ENCODE measurements around the gene PRKCZ.

PRKCZ gene

GRCh38 chr1:2074944-2075740 lies 24.9 kb downstream of the PRKCZ start:
- H3K9me3 ChIP-seq (ENCODE audit: control insufficient read depth, low read length), result peaks cover 5% of the 10 kb centered on the region
- H3K27me3 ChIP-seq (ENCODE audit: control insufficient read depth, insufficient read depth, low read length), result no peaks in the 10 kb centered on the region
- H3K4me3 ChIP-seq (ENCODE audit: low read length), result no peak overlapping the region
- no peaks in the 10 kb centered on the region for H3K4me1 ChIP-seq (ENCODE audit: control insufficient read depth, insufficient read depth, low read length)
- no peak overlapping the region for H3K9ac ChIP-seq (ENCODE audit: low read length)
- no peaks in the 10 kb centered on the region for H3K36me3 ChIP-seq (ENCODE audit: control insufficient read depth, insufficient read depth, low read length)

DNA sequence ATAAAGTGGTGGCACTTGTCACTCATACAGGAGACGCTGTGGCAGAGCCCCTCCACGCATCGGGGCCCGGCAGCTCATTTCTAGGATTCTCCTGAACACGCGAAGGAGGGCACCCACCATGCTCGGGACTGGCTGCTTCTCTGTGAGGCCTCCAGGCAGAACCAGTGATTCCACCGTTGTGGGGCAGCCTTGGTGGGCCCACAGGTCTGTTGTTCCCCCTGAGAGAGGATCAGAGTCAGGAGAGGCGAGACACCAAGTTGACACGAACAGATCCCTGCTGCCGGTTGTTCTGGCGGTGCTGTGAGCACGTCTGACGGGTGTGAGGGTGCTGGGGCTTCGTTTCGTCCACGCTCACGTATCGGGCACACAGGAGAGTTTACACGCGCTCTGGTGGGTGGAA lies 26.6 kb downstream of the PRKCZ start:
- Histone ChIP-seq H3K9ac (ENCODE audit: low read length) (no peak overlapping the region), H3K9me3 (ENCODE audit: control insufficient read depth, low read length) (peaks cover 5% of the 10 kb centered on the region), H3K27me3 (ENCODE audit: control insufficient read depth, insufficient read depth, low read length) (no peaks in the 10 kb centered on the region), H3K4me3 (ENCODE audit: low read length) (no peak overlapping the region), H3K4me1 (ENCODE audit: control insufficient read depth, insufficient read depth, low read length) (no peaks in the 10 kb centered on the region), H3K36me3 (ENCODE audit: control insufficient read depth, insufficient read depth, low read length) (no peaks in the 10 kb centered on the region)

- H3K4me3 ChIP-seq (ENCODE audit: low read length), result no peak overlapping the region
- no peaks in the 10 kb centered on the region for H3K27me3 ChIP-seq (ENCODE audit: control insufficient read depth, insufficient read depth, low read length)
- H3K36me3 ChIP-seq (ENCODE audit: control insufficient read depth, insufficient read depth, low read length), result no peaks in the 10 kb centered on the region
- no peak overlapping the region for H3K9ac ChIP-seq (ENCODE audit: low read length)
- H3K9me3 ChIP-seq (ENCODE audit: control insufficient read depth, low read length), result peaks cover 5% of the 10 kb centered on the region
- no peaks in the 10 kb centered on the region for H3K4me1 ChIP-seq (ENCODE audit: control insufficient read depth, insufficient read depth, low read length)
These were observed 28.0 kb downstream of the PRKCZ start for GRCh38 chr1:2078170-2078569.

- H3K27me3 ChIP-seq (ENCODE audit: control insufficient read depth, insufficient read depth, low read length), result no peaks in the 10 kb centered on the region
- H3K36me3 ChIP-seq (ENCODE audit: control insufficient read depth, insufficient read depth, low read length), result no peaks in the 10 kb centered on the region
- H3K9me3 ChIP-seq (ENCODE audit: control insufficient read depth, low read length), result peaks cover 5% of the 10 kb centered on the region
- H3K4me3 ChIP-seq (ENCODE audit: low read length), result no peak overlapping the region
- no peak overlapping the region for H3K9ac ChIP-seq (ENCODE audit: low read length)
- H3K4me1 ChIP-seq (ENCODE audit: control insufficient read depth, insufficient read depth, low read length), result no peaks in the 10 kb centered on the region
These were observed 29.3 kb downstream of the PRKCZ start for GRCh38 chr1:2079396-2080085.

GRCh38 chr1:2080140-2080539 lies 29.9 kb downstream of the PRKCZ start:
- Histone ChIP-seq H3K9me3 (ENCODE audit: control insufficient read depth, low read length) (peaks cover 5% of the 10 kb centered on the region), H3K36me3 (ENCODE audit: control insufficient read depth, insufficient read depth, low read length) (no peaks in the 10 kb centered on the region), H3K4me3 (ENCODE audit: low read length) (no peak overlapping the region), H3K27me3 (ENCODE audit: control insufficient read depth, insufficient read depth, low read length) (no peaks in the 10 kb centered on the region), H3K4me1 (ENCODE audit: control insufficient read depth, insufficient read depth, low read length) (no peaks in the 10 kb centered on the region), H3K9ac (ENCODE audit: low read length) (no peak overlapping the region)

DNA sequence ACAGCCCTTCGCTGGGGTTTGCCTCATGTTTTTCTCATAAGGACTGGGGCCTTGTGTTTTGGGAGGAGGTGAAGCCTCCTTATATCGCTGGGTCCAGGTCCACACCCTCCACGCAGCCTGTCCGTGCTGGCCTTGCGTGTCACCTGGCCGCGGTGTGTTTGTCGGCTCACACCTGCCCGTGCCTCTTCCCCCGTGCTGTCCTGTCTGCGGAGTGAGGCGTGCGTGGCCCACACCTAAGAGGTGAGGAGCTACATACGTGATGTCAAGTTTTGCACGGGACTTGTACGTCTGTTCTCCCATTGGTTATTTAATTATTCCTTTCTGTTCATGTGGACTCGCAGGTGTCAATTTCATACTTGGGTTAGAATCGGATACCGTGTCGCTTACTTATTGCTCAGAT lies 30.7 kb downstream of the PRKCZ start:
- H3K4me3 ChIP-seq (ENCODE audit: low read length), result no peak overlapping the region
- no peaks in the 10 kb centered on the region for H3K4me1 ChIP-seq (ENCODE audit: control insufficient read depth, insufficient read depth, low read length)
- no peaks in the 10 kb centered on the region for H3K36me3 ChIP-seq (ENCODE audit: control insufficient read depth, insufficient read depth, low read length)
- H3K9ac ChIP-seq (ENCODE audit: low read length), result no peak overlapping the region
- H3K27me3 ChIP-seq (ENCODE audit: control insufficient read depth, insufficient read depth, low read length), result no peaks in the 10 kb centered on the region
- H3K9me3 ChIP-seq (ENCODE audit: control insufficient read depth, low read length), result peaks cover 5% of the 10 kb centered on the region

- Histone ChIP-seq H3K4me1 (ENCODE audit: control insufficient read depth, insufficient read depth, low read length) (no peaks in the 10 kb centered on the region), H3K9ac (ENCODE audit: low read length) (no peak overlapping the region), H3K9me3 (ENCODE audit: control insufficient read depth, low read length) (peaks cover 5% of the 10 kb centered on the region), H3K4me3 (ENCODE audit: low read length) (no peak overlapping the region), H3K36me3 (ENCODE audit: control insufficient read depth, insufficient read depth, low read length) (no peaks in the 10 kb centered on the region), H3K27me3 (ENCODE audit: control insufficient read depth, insufficient read depth, low read length) (no peaks in the 10 kb centered on the region)
These were observed 31.2 kb downstream of the PRKCZ start for GRCh38 chr1:2081326-2081885.

GRCh38 chr1:2082064-2082463 lies 31.9 kb downstream of the PRKCZ start:
- Histone ChIP-seq H3K9ac (ENCODE audit: low read length) (no peak overlapping the region), H3K36me3 (ENCODE audit: control insufficient read depth, insufficient read depth, low read length) (no peaks in the 10 kb centered on the region), H3K27me3 (ENCODE audit: control insufficient read depth, insufficient read depth, low read length) (no peaks in the 10 kb centered on the region), H3K4me3 (ENCODE audit: low read length) (no peak overlapping the region), H3K9me3 (ENCODE audit: control insufficient read depth, low read length) (peaks cover 5% of the 10 kb centered on the region), H3K4me1 (ENCODE audit: control insufficient read depth, insufficient read depth, low read length) (no peaks in the 10 kb centered on the region)

DNA sequence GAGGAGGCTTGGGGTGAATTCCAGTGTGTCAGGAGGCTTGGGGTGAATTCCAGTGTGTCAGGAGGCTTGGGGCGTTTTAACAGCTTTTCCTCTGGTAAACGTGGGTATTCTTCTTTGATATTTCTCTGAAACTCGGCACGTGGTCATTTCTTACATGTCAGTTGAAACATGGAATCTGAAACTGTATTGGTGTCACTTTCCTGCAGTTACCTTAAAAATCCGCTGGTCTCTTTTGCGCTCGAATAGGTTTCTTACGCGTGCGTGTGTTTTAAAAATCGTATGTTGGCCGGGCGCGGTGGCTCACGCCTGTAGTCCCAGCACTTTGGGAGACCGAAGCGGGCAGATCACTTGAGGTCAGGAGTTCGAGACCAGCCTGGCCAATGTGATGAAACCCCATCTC lies 33.5 kb downstream of the PRKCZ start:
- no peaks in the 10 kb centered on the region for H3K4me1 ChIP-seq (ENCODE audit: control insufficient read depth, insufficient read depth, low read length)
- H3K4me3 ChIP-seq (ENCODE audit: low read length), result no peak overlapping the region
- H3K9me3 ChIP-seq (ENCODE audit: control insufficient read depth, low read length), result no peaks in the 10 kb centered on the region
- no peak overlapping the region for H3K9ac ChIP-seq (ENCODE audit: low read length)
- no peaks in the 10 kb centered on the region for H3K27me3 ChIP-seq (ENCODE audit: control insufficient read depth, insufficient read depth, low read length)
- no peaks in the 10 kb centered on the region for H3K36me3 ChIP-seq (ENCODE audit: control insufficient read depth, insufficient read depth, low read length)

DNA sequence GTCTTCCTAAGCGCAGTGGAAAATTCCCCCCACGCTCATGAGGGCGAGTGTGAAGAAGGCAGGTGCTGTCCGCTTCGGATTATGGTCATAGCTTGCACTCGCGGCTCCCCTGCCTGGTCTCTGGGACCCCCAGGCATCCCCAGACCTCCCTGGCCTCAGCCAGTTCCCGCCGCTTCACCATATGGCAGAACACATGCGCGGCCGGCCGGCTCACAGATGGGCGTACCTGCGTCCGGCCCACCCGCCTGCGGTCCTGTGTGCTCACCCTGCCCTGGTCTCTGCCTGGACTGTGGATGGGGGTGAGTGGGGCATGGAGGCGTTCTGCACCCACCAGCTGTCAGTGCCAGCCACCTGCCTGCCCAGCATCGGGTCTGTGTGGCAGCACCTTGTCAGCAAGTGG lies 34.1 kb downstream of the PRKCZ start:
- H3K4me1 ChIP-seq (ENCODE audit: control insufficient read depth, insufficient read depth, low read length), result no peaks in the 10 kb centered on the region
- H3K4me3 ChIP-seq (ENCODE audit: low read length), result no peak overlapping the region
- H3K27me3 ChIP-seq (ENCODE audit: control insufficient read depth, insufficient read depth, low read length), result no peaks in the 10 kb centered on the region
- H3K36me3 ChIP-seq (ENCODE audit: control insufficient read depth, insufficient read depth, low read length), result no peaks in the 10 kb centered on the region
- H3K9ac ChIP-seq (ENCODE audit: low read length), result no peak overlapping the region
- no peaks in the 10 kb centered on the region for H3K9me3 ChIP-seq (ENCODE audit: control insufficient read depth, low read length)

DNA sequence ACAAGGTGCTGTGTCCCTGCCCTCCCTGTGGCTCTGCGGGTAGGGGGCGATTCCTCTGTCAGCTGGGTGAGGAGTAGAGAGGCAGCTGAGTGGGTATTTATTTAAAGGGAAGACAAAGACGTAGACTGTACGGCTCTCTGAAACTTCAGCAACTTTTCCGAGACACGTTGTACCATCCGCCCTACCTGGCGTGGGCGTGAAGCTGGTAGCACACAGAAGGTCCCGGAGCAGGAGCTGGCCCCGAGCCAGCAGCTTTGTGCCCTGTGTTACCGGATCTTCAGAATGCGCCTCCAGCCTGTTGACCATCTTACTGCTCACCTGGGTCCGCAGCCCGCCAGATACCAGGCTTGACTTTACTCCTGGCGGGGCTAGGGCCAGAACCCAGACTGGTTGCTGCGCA lies 34.9 kb downstream of the PRKCZ start:
- no peak overlapping the region for H3K4me3 ChIP-seq (ENCODE audit: low read length)
- H3K4me1 ChIP-seq (ENCODE audit: control insufficient read depth, insufficient read depth, low read length), result no peaks in the 10 kb centered on the region
- H3K27me3 ChIP-seq (ENCODE audit: control insufficient read depth, insufficient read depth, low read length), result no peaks in the 10 kb centered on the region
- no peak overlapping the region for H3K9ac ChIP-seq (ENCODE audit: low read length)
- H3K36me3 ChIP-seq (ENCODE audit: control insufficient read depth, insufficient read depth, low read length), result no peaks in the 10 kb centered on the region
- H3K9me3 ChIP-seq (ENCODE audit: control insufficient read depth, low read length), result no peaks in the 10 kb centered on the region

DNA sequence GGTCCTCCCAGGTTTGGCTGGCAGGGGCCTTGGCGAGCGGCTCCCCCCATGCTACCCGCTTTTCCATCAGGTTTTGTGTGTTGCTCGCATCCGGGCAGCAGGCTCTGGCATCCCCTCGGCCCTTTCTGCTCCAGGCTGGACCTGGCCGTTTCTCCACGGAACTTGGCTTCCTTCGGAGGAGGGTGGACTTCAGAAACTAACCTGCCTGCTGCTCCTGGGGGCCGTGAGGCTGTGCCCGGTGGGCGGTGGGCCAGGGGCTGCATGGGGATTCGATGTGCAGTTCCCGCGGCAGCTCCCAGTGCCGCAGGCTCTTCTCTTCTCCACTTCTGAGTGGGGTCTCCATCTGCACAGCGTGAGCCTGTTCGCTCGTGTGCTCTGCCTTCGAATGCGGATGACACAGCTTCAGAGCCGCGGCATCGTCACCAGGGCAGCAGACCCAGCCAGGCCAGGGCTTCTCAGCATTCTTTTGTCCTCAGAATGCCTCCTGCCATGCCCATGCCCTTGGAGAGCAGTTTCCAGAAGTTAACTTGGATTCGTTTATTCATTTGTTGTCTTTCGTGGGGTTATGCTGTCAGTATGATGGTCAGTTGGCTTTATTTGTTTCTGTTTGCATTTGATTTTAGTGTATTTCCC lies 36.4 kb downstream of the PRKCZ start:
- H3K27me3 ChIP-seq (ENCODE audit: control insufficient read depth, insufficient read depth, low read length), result no peaks in the 10 kb centered on the region
- H3K4me1 ChIP-seq (ENCODE audit: control insufficient read depth, insufficient read depth, low read length), result no peaks in the 10 kb centered on the region
- no peak overlapping the region for H3K4me3 ChIP-seq (ENCODE audit: low read length)
- no peak overlapping the region for H3K9ac ChIP-seq (ENCODE audit: low read length)
- no peaks in the 10 kb centered on the region for H3K36me3 ChIP-seq (ENCODE audit: control insufficient read depth, insufficient read depth, low read length)
- H3K9me3 ChIP-seq (ENCODE audit: control insufficient read depth, low read length), result no peaks in the 10 kb centered on the region
